ENCODE results near the gene ATG4C.

DNA sequence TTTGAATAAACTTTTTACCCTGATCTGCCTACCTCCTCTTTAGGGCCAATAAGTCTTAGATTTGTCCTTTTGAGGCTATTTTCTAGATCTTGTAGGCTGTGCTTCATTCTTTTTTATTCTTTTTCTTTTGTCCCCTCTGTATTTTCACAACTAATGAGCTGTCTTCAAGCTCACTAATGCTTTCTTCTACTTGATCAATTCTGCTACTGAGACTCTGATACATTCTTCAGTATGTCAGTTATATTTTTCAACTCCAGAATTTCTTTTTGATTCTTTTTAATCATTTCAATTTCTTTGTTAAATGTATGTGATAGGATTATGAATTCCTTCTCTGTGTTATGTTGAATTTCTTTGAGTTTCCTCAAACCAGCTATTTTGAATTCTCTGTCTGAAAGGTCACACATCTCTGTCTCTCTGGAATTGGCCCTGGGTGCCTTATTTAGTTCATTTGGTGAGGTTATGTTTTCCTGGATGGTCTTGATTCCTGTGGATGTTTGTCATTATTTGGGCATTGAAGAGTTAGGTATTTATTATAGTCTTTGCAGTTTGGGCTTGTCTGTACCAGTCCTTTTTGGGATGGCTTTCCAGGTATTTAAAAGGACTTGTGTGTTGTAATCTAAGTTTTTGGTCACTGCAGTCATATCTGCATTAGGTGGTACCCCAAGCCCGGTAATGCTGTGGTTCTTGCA is 11.2 kb upstream of the ATG4C start:
- TF ChIP-seq CTCF (IDR thresholded peaks at IDR 0.05) (no peak), POLR2A (IDR thresholded peaks at IDR 0.05) (no peak)

Data from breast epithelium (tissue), 3 donors.